CD4-positive, alpha-beta T cell treated with Interleukin-6 for 4 hours (primary cell): Measurements from ENCODE around the gene ALDH2.
A peak's percentile ranks its signal among the peaks of the same experiment; 100 is the strongest.
"Not testable (repeated sequence)": the region's sequence is repeated elsewhere in the genome, so short reads cannot be mapped to it uniquely, and the experiment has no call there.

Source experiments
- DNase-seq: peaks from one replicate; pipeline ENCODE4 v3.0.0-alpha.2; 2020; ENCODE audit warnings: mixed read lengths

Gene ALDH2

DNA sequence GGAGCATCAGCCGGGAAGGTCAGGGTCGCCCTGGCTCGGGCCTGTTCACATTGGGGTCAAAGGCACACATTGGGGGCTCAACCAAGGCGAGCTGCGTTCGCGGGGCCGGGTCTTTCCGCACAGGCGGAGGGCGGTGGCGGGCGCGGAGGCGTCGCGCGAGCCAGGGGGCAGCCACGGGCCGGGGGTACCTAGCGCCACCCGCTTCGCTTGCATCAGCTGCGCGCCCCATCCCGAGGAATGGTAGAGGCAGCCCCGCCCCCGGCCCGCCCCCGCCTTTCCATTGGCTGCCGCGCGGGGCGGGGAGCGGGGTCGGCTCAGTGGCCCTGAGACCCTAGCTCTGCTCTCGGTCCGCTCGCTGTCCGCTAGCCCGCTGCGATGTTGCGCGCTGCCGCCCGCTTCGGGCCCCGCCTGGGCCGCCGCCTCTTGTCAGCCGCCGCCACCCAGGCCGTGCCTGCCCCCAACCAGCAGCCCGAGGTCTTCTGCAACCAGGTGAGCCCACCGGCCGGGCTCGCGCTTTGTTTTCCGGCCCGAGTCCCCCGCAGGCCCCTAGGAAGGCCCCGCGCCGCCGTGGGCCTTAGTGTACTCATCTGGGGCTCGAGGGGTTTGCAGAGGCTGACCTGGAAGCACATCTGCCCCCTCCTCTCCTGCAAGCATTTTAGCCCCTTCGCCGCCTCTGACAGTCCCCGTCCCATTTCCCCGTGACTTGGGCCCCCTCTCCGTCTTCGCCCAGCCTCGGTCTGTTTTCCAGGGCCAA is at the start of gene ALDH2:
Gene ALDH2, plus strand, starts transcription at position 326 of the 754 bp plus-strand sequence. Its CDS starts 50 bp downstream, at position 376.
- peak; percentile 55 for DNase-seq

DNA sequence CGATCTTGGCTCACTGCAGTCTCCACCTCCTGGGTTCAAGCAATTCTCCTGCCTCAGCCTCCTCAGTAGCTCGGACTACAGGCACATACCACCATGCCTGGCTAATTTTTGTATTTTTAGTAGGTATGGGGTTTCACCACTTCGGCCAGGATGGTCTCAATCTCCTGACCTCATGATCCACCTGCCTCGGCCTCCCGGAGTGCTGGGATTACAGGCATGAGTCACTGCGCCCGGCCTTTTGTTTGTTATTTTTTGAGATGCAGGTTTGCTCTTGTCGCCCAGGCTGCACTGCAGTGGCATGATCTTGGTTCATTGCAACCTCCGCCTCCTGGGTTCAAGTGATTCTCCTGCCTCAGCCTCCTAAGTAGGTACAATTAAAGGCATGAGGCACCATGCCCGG is 47.4 kb upstream of the ALDH2 start:
- DNase-seq, result not testable (repeated sequence)

- no peak for DNase-seq
Observed at GRCh38 chr12:111720457-111720856, 46.3 kb upstream of the ALDH2 start.

DNA sequence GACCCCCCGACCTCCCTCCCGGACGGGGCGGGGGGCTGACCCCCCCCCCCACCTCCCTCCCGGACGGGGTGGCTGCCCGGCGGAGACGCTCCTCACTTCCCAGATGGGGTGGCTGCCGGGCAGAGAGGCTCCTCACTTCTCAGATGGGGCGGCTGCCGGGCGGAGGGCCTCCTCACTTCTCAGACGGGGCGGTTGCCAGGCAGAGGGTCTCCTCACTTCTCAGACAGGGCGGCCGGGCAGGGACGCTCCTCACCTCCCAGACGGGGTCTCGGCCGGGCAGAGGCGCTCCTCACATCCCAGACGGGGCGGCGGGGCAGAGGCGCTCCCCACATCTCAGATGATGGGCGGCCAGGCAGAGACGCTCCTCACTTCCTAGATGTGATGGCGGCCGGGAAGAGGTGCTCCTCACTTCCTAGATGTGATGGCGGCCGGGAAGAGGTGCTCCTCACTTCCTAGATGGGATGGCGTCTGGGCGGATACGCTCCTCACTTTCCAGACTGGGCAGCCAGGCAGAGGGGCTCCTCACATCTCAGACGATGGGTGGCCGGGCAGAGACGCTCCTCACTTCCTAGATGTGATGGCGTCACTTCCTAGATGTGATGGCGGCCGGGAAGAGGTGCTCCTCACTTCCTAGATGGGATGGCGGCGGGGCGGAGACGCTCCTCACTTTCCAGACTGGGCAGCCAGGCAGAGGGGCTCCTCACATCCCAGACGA is 42.9 kb upstream of the ALDH2 start:
- not testable (repeated sequence) for DNase-seq

- DNase-seq, result no peak
Observed at GRCh38 chr12:111728795-111729194, 37.9 kb upstream of the ALDH2 start.

DNA sequence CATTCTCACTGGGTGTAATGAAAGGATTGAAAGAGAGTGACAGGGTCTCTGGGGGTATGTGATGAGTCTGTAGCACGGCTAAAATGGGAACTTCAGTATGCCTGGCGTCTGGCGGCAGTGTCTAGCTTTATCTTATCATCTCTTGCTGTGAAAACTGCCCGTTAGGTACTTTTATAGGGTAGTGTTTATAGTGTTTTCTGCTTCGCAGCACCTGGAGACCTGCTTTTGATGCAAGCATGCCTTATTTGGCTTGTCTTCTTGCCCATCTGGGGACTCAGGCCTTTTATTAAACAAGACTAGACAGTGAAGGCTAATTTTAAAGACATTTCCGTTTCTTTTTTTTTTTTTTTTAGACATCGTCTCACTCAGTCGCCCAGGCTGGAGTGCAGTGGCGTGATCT is 36.3 kb upstream of the ALDH2 start:
- DNase-seq, result no peak

- DNase-seq, result no peak
Observed at GRCh38 chr12:111732786-111733185, 33.9 kb upstream of the ALDH2 start.

DNA sequence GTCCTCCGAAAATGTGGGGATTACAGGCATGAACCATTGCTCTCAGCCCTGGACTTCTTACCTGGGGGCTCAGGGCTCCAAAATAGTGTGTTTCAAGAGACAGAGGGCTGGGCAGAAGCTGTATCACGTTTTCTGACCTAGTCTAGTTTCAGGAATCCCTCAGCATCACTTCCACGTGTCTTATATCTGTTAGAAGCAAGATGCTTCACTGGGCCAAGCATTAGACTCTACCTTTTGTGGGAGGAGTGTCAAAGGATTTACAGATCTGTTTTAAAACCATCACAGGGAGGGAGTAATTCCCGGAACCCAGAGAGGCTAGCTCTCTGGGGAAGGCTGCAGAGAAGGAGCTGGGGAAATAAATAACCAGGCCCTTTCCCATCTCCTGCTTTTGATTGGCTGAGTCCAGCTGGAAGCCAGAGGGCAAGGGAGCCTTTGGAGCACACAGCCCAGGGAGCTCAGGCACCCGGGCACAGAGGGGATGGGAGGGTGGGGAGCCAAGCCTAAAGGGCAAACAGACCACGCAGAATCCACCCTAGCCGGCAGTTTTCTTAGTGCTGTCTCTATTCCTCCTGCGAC is 33.3 kb upstream of the ALDH2 start:
- DNase-seq, result no peak

DNA sequence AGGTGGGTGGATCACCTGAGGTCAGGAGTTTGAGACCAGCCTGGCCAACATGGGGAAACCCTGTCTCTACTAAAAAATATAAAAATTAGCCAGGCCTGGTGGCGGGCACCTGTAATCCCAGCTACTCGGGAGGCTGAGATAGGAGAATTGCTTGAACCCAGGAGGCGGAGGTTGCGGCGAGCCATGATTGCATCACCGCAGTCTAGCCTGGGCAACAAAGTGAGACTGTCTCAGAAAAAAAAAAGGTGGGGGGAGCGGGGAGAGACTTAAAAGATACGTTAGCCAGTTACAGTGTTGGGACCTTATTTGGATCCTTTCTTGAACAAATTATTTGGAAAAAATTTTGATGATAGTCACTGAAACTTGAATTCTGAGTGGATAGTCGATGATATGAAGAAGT is 27.2 kb upstream of the ALDH2 start:
- not testable (repeated sequence) for DNase-seq

DNA sequence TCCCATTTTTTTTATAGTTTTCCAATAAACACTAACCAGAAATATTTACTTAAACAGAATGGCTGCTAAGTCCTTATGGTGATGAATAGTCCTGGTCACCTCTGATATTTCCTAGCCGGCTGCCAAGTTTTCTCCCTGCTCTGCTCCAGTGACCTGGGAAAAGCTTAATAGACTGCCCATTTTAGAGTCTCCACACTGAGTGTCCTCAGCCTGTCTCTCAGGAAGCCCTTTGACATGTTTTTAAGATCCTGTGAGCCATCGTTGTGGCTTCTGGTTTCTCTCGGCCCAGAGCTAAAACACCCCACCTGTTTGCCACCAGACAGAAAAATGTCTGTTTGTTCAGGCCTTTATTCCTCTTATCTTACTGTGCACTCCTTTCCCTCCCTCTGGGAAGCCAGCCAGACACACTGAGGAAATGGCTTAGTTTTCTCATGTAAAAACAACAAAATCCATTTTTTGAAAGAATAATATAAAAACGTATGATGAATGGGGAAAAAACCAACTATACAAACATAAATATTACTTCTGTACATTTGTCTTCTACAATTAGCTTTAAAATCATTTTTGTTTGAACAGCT is 25.4 kb upstream of the ALDH2 start:
- DNase-seq, result no peak

DNA sequence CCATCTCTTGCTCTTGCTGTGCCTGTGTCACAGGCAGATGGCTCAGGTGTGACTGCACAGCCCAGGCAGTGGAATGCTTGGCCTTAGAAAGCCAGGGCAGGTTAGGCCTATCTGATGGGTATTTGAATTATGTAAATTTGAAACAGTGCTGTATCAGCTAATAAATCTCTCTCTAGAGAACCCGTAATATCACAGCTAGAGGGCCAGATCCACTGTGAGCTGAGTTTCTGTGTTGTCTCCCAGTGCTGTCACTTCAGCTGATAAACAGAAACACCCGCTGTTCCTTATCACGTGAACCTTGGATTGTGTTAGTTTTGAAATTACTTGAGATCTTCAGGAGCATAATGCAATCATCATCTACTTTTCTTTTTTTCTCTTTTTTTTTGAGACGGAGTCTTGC is 21.5 kb upstream of the ALDH2 start:
- no peak for DNase-seq

DNA sequence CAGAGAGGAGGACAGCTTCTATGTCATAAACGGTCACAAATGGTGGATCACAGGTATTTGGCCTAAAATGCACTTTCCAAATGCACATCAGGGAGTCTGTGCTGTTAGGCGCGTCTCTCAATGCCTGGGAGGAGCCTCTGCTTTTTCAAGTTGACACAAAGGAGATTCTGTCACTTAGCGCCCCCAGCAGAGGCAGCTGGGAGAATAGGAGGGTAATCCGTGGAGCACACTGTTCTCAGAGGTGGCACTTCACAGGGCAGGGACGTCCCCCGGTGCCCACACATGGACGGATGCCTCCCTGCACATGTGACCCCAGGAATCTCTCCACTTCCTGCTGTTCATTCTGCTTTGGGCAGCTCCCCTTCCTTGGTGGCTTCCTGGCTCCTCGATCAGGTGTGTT is 19.4 kb upstream of the ALDH2 start:
- DNase-seq, result no peak

DNA sequence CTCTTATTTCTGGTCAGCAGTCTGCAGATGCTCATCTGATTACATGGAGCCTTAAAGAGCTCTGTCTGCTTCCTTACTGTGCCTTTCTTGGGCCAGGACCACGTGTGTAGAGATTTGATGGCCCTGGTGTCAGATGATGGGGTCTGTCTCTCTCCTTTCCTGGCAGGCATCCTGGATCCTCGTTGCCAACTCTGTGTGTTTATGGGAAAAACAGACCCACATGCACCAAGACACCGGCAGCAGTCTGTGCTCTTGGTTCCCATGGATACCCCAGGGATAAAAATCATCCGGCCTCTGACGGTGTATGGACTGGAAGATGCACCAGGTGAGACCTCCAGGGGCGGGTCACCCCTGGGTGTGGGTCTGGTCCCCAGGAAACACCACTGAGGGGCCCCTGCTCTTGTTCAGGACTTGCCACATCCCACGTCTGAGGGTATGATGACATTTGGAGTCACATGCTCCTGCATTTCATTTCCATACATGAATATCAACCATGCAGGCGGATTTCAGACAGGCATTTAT is 18.5 kb upstream of the ALDH2 start:
- no peak for DNase-seq

DNA sequence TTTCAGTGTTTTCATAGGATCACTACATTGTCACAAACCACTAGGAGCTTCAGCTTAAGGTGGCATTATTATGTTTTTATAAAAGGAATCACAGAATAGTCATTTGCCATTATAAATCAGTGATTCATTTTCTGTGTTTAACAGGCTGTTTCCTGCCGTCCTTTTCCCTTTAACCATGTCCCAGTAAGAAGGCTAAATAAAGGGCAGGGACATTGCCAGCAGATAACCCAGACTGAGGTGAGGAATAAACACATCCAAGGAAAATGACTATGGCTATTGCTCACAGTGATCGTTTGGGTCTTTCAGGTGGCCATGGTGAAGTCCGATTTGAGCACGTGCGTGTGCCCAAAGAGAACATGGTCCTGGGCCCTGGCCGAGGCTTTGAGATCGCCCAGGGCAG is 17.9 kb upstream of the ALDH2 start:
- no peak for DNase-seq

DNA sequence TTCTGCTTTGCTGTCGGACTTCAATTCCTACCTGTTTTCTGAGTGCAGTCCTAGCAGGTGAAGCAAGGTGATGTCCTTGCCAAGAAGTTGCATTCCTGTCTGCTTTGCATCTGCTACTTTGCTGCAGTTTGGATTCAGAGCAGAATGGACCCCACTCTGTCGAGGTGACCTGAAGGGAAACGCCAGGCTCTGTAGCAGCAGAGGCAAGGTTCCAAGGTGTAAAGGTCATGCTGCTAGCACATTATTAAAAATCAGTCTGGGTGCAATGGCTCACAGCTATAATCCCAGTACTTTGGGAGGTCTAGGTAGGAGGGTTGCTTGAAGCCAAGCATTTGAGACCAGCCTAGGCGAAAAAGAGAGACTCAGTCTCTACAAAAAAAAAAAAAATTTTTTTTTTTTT is 17.3 kb upstream of the ALDH2 start:
- no peak for DNase-seq

GRCh38 chr12:111753144-111753881 is 13.4 kb upstream of the ALDH2 start:
- peak; percentile 8 for DNase-seq

DNA sequence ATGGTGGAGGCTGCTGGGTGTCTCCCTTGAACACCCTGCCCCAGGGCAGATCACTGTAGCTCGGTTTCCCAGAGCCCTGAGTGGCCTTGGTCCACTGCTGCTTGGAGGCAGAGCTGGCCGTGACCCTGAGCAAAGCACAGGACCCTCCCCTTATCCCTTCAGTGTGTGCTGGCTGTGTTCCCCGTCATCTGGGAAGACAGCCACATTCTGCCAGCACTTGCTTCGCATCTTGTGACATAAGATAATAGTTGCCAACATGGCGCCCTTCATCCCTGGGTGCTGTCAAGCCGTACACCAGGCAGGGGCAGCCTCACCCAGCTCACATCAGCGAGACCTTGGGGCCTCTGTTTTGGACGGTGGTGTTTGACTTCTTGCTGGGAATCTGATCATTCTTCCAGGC is 12.1 kb upstream of the ALDH2 start:
- no peak for DNase-seq

GRCh38 chr12:111756196-111756595 is 10.5 kb upstream of the ALDH2 start:
- DNase-seq, result no peak

DNA sequence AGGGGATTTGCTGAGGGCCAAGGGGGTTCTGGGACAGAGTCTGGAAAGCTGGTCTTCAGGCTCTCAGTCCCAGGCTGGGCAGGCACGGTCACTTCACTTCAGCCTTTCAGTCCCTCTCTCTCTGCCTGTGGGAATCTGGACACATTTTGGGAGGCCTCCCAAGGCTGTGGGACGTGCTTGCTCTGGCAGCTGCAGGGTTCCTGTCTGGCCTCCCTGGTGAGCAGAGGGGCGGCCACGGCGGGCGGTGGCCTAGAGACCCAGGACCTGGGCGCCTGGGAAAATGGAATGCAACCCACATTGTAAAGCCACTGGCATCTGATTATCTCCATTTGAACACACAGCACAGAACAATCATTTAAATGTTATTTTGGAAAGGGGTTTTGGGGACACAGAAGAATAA is 10.1 kb upstream of the ALDH2 start:
- DNase-seq, result no peak

DNA sequence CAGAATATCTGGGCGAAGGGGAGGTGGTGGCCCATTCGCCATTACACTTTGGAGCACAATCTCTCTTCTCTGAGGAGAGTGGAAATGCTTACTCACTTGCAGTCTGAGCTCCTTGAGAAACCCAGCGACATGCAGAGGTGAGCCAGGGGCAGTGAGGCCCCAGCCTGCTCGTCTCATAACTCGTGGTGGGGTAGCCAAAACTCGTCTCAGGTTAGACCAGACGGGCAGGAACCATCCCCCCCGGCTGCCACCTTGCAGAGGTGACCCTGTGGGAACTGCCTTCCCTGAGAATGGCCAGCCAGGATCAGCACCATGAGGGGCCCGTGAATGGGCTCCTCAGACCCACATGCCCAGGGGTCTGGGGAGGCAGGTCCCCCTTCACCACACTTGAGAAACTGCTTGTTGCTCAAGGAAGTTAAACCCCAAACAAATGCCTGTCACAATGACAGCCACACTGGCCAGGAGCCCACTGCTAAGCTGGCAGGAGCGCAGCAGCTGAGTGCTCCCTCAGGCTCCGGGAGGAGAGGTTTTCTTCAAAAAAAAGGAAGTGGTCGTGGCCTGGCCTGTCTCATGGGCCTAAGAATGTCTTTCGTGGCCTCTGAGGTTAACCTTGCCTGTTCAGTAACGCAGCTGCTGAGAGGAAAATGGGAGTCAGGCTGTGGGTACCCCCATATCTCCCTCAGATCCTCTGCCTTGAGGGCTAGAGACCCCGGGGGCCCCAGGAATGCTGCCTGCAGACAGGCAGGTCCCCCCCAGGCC is 9.2 kb upstream of the ALDH2 start:
- no peak for DNase-seq

DNA sequence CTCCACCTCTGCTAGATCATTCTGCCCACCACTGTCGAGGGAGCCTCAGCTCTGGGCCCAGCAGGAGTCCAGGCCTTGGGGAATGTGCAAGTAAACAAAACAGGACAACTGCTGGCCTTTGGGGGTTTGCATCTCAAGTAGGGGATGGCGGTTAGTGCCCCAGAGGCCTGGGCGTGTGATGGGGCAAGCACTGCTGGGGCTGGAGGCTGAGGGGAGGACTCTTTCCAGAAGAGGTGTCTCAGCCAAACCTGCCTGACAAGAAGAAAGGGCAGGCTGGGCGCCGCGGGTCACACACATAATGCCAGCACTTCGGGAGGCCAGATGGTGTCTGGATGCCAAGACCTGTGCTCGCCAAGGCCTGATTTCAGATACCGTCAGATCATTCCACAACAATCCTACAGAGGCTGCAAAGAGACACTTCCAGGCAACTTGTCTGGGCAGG is 8.6 kb upstream of the ALDH2 start:
- no peak for DNase-seq

GRCh38 chr12:111759271-111759670 is 7.5 kb upstream of the ALDH2 start:
- no peak for DNase-seq
